Measurements from ENCODE around the gene SPTBN1. TPM values are rescaled to one million over a fixed set of nuclear protein-coding genes. Genes with fewer than 3 reads are reported as not detected.

The SPTBN1 gene
- total and polyA plus RNA-seq, 9 of the 15 experiments (the other 6 are each of a cell fraction or from before 2014, with no cell fraction given), result 8.9 to 66.8 (median 31.4) TPM

DNA sequence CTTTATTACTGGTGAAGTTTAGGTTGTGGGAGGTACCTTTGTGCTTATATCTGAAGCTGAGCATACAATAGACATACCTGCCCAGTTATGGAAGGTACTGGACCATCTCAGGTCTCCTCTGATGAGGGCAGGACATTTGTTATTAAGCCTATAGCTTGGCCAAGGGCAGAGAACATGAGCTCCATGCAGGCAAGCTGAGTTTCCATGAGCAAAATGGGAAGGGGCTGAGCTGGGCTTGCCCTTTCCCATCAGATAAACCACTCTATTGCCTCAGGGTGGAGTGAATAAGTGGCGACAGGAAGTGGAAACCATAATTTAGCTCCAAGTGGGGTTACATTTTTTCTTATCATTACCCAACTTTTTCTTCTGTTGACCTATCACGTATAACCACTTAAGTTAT, 227.5 kb downstream of the SPTBN1 start:
- ChIA-PET CTCF (ENCODE audit: low intra/inter-chr PET ratio) (no interaction called here), POLR2A (interaction anchor here (0.5 to 0.9 kb wide), 3 partner anchors 9 to 853 kb away, joined by 3 to 6 read pairs (median 3); no protein-coding TSS in a partner anchor)

More for the DNA sequence above, 227.5 kb downstream of the SPTBN1 start:
- in situ Hi-C loops (cut with MboI), result no loop called here
- BruUV-seq (replicated peaks), result no TSS peak
- FAIRE-seq, result no peak
- H3K36me3 ChIP-seq (ENCODE audit: control insufficient read depth, insufficient read depth, low read length), result no peaks in the 10 kb centered on the region
- no peaks in the 10 kb centered on the region; a peak in 1 of 5 replicates for H3K4me1 ChIP-seq (replicated peaks in 1 of 2; ENCODE audit: control insufficient read depth in 2 of 2, insufficient read depth in 2 of 2, low read length in 2 of 2)
- H3K27ac ChIP-seq (ENCODE audit: extremely low read depth, low read depth, low read length), result no peak overlapping the region
- no peaks in the 10 kb centered on the region for H3K79me2 ChIP-seq (ENCODE audit: control insufficient read depth, insufficient read depth, low read length)
- H3K4me2 ChIP-seq (ENCODE audit: insufficient read depth, low read length), result no peak overlapping the region
- no peak for DNase-seq (ENCODE audit: extremely low read depth in 1 of 4, low spot score in 3 of 4)
- H4K20me1 ChIP-seq (replicated peaks; ENCODE audit: control insufficient read depth, insufficient read depth, low read length), result no peaks in the 10 kb centered on the region
- no peak for ATAC-seq
- H3K9me1 ChIP-seq (ENCODE audit: control insufficient read depth, insufficient read depth, low read length), result no peaks in the 10 kb centered on the region
- H2AFZ ChIP-seq (ENCODE audit: low read depth, low read length), result no peak overlapping the region
- no peak for TF ChIP-seq ZBED1 (IDR thresholded peaks at IDR 0.05)
- TF ChIP-seq ZFP1 (CRISPR knock-in tag; IDR thresholded peaks at IDR 0.05), result no peak
- TF ChIP-seq KLF16 (IDR thresholded peaks at IDR 0.05), result no peak
- TF ChIP-seq, protein P1, sequence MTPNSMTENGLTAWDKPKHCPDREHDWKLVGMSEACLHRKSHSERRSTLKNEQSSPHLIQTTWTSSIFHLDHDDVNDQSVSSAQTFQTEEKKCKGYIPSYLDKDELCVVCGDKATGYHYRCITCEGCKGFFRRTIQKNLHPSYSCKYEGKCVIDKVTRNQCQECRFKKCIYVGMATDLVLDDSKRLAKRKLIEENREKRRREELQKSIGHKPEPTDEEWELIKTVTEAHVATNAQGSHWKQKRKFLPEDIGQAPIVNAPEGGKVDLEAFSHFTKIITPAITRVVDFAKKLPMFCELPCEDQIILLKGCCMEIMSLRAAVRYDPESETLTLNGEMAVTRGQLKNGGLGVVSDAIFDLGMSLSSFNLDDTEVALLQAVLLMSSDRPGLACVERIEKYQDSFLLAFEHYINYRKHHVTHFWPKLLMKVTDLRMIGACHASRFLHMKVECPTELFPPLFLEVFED (CRISPR knock-in tag; conservative IDR thresholded peaks at IDR 0.05), result no peak
- no peak for TF ChIP-seq ZNF699 (CRISPR knock-in tag; IDR thresholded peaks at IDR 0.05; ENCODE audit: insufficient replicate concordance)
- no peak for TF ChIP-seq ZKSCAN3 (CRISPR knock-in tag; IDR thresholded peaks at IDR 0.05)
- TF ChIP-seq, protein P2, sequence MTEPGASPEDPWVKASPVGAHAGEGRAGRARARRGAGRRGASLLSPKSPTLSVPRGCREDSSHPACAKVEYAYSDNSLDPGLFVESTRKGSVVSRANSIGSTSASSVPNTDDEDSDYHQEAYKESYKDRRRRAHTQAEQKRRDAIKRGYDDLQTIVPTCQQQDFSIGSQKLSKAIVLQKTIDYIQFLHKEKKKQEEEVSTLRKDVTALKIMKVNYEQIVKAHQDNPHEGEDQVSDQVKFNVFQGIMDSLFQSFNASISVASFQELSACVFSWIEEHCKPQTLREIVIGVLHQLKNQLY (CRISPR knock-in tag; conservative IDR thresholded peaks at IDR 0.05), result no peak
- TF ChIP-seq, protein P3, sequence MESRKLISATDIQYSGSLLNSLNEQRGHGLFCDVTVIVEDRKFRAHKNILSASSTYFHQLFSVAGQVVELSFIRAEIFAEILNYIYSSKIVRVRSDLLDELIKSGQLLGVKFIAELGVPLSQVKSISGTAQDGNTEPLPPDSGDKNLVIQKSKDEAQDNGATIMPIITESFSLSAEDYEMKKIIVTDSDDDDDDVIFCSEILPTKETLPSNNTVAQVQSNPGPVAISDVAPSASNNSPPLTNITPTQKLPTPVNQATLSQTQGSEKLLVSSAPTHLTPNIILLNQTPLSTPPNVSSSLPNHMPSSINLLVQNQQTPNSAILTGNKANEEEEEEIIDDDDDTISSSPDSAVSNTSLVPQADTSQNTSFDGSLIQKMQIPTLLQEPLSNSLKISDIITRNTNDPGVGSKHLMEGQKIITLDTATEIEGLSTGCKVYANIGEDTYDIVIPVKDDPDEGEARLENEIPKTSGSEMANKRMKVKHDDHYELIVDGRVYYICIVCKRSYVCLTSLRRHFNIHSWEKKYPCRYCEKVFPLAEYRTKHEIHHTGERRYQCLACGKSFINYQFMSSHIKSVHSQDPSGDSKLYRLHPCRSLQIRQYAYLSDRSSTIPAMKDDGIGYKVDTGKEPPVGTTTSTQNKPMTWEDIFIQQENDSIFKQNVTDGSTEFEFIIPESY (CRISPR knock-in tag; IDR thresholded peaks at IDR 0.05), result no peak
- no peak for TF ChIP-seq SMARCB1 (IDR thresholded peaks at IDR 0.05; ENCODE audit: insufficient read length, low read depth)
- no peak overlapping the region for H3K4me3 ChIP-seq
- WGBS (ENCODE audit: insufficient coverage, low coverage, missing lambda C conversion rate), result 4% methylated on average over 2 of the region's 2 CpGs
- no peak overlapping the region for H3K9ac ChIP-seq (ENCODE audit: insufficient read depth in 1 of 2, low read depth in 2 of 2, low read length in 2 of 2)
- intact Hi-C loops (cut with micrococcal nuclease), result no loop called here
- H3K9me3 ChIP-seq (replicated peaks; ENCODE audit: control insufficient read depth, insufficient read depth, low read depth, low read length), result no peaks in the 10 kb centered on the region
- H3K27me3 ChIP-seq (ENCODE audit: control insufficient read depth in 2 of 2, insufficient read depth in 2 of 2, low read length in 2 of 2), result peaks cover 9 to 40% of the 10 kb centered on the region in 2 experiments; a peak in 3 of 5 replicates

All from K562 (cell line).